Keratinocyte (primary cell): ENCODE measurements around the gene ANKS1B. TPM values are rescaled to one million over a fixed set of nuclear protein-coding genes. Genes with fewer than 3 reads are reported as not detected.

Source experiments
- DNase-seq: peaks from one replicate; pipeline ENCODE4 v3.0.0-alpha.2; 2011; ENCODE audit warnings: low read depth, missing footprints, low spot score
- FAIRE-seq: peaks from 2 replicates; lab custom pipeline; 2011; peaks lifted over from hg19 to GRCh38; lab: Jason Lieb, UNC
- H2AFZ ChIP-seq: 2 replicates; pipeline ENCODE4 v1.6.0; 2012; ENCODE audit warnings: low read length, control low read depth, inconsistent platforms; ENCODE audit not compliant: control insufficient read depth
- H3K27ac ChIP-seq: 2 replicates; pipeline ENCODE4 v1.5.1; 2011; ENCODE audit warnings: low read length; ENCODE audit not compliant: control insufficient read depth, insufficient read depth
- H3K27me3 ChIP-seq: 3 replicates; pipeline ENCODE4 v1.6.0; 2011; ENCODE audit warnings: low read length; ENCODE audit not compliant: control insufficient read depth, insufficient read depth; ENCODE audit errors: extremely low read depth
- H3K36me3 ChIP-seq, 2 experiments: 2 replicates in 1 of 2; 3 replicates in 1 of 2; pipeline ENCODE4 v1.5.1; 2011; ENCODE audit warnings: low read length in 2 of 2, mild to moderate bottlenecking in 1 of 2; ENCODE audit not compliant: control insufficient read depth in 2 of 2, insufficient read depth in 2 of 2; ENCODE audit errors: extremely low read depth in 1 of 2
- H3K4me1 ChIP-seq: 3 replicates; pipeline ENCODE4 v1.5.1; 2011; ENCODE audit warnings: low read length; ENCODE audit not compliant: control insufficient read depth, insufficient read depth; ENCODE audit errors: extremely low read depth
- H3K4me2 ChIP-seq: 3 replicates; pipeline ENCODE4 v1.6.0; 2011; ENCODE audit warnings: low read depth, low read length; ENCODE audit not compliant: control insufficient read depth, insufficient read depth; ENCODE audit errors: extremely low read depth
- H3K4me3 ChIP-seq, 3 experiments: fragments of 200-600 bp in 1 of 3; sonication (generic) in 1 of 3; 2 replicates in 2 of 3; 3 replicates in 1 of 3; pipeline ENCODE4 v1.5.1; 2011 to 2016; ENCODE audit warnings: low read length in 3 of 3, mild to moderate bottlenecking in 3 of 3, control low read depth in 2 of 3, inconsistent platforms in 1 of 3, low read depth in 1 of 3, mixed read lengths in 1 of 3, mixed run types in 1 of 3, moderate library complexity in 1 of 3; ENCODE audit not compliant: control insufficient read depth in 2 of 3, insufficient read depth in 2 of 3; ENCODE audit errors: extremely low read depth in 1 of 3
- H3K79me2 ChIP-seq: 2 replicates; pipeline ENCODE4 v1.6.0; 2012; ENCODE audit warnings: low read length; ENCODE audit not compliant: control insufficient read depth, insufficient read depth
- H3K9ac ChIP-seq: 3 replicates; pipeline ENCODE4 v1.6.0; 2011; ENCODE audit warnings: low read length; ENCODE audit not compliant: control insufficient read depth, insufficient read depth; ENCODE audit errors: extremely low read depth
- H3K9me1 ChIP-seq: 3 replicates; pipeline ENCODE4 v1.6.0; 2011; ENCODE audit warnings: low read length; ENCODE audit not compliant: control insufficient read depth, insufficient read depth; ENCODE audit errors: extremely low read depth
- H3K9me3 ChIP-seq: 2 replicates; pipeline ENCODE4 v1.5.1; 2012; ENCODE audit warnings: low read depth, low read length; ENCODE audit not compliant: control insufficient read depth
- H4K20me1 ChIP-seq: 3 replicates; pipeline ENCODE4 v1.6.0; 2011; ENCODE audit warnings: low read length; ENCODE audit not compliant: control insufficient read depth, insufficient read depth; ENCODE audit errors: extremely low read depth
- CTCF ChIP-seq, 3 experiments: IDR thresholded peaks in 1 of 3; conservative IDR thresholded peaks in 1 of 3; optimal IDR thresholded peaks in 1 of 3; 2 replicates in 2 of 3; 3 replicates in 1 of 3; pipeline versions ENCODE3 to v1.5.1; 2011; ENCODE audit warnings: low read length in 3 of 3, mild to moderate bottlenecking in 3 of 3, moderate library complexity in 2 of 3, control low read depth in 1 of 3, inconsistent platforms in 1 of 3; ENCODE audit not compliant: insufficient read depth in 2 of 3; ENCODE audit errors: extremely low read depth in 1 of 3
- EZH2 ChIP-seq: IDR thresholded peaks from one replicate; pipeline ENCODE4 v1.6.1; 2012; ENCODE audit warnings: inconsistent platforms, mild to moderate bottlenecking, low read length, moderate library complexity
- dilution Hi-C: fragments of 300-500 bp; cut with MboI; formaldehyde crosslinking; loops from one replicate; pipeline ENCODE4 v1.7.0; 2020; ENCODE audit warnings: low sequenced_read_pairs; ENCODE audit not compliant: extremely low pct_ligation_motif_present
- polyA plus RNA-seq, 5 experiments: library from polyadenylated mRNA; depleted of rRNA in 3 of 5; stranded (reverse) in 3 of 5; stranded (forward) in 1 of 5; unstranded in 1 of 5; fragments of >200 nt; gene quantifications; 1 replicate in 1 of 5; 2 replicates in 3 of 5; 3 replicates in 1 of 5; pipeline versions ENCODE4 v1.2.1 to v1.2.3, GENCODE V29; 2011 to 2012; ENCODE audit warnings: missing spikeins in 2 of 5, low read depth in 1 of 5, low replicate concordance in 1 of 5

The ANKS1B gene
- polyA plus RNA-seq, 1 donor (not counting 4 experiments of a cell fraction or from before 2014, with no cell fraction given) = not detected

DNA sequence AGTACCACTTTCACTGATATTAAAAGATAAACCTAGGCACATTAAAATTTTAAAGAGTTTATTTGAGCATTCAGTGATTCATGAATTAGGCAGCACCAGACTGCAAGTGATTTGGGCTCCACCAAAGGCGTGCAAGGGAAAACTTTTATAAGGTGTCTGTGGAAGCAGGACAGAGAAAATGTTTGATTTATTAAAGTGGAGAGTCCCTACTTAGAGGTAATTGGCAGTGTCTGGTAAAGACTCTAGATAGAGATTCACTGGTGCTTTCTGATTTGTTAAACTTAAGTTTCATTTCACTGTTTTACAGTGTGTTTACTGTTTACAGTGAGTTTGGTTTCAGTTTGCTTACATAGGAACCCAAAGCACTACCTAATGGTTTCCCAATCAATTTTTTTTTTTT, 72.8 kb downstream of the ANKS1B start:
- Histone ChIP-seq H3K36me3 (no peaks in the 10 kb centered on the region), H3K4me2 (no peak overlapping the region), H3K4me1 (peaks cover 2% of the 10 kb centered on the region), H3K79me2 (no peaks in the 10 kb centered on the region), H3K27ac (no peak overlapping the region), H3K4me3 (no peak overlapping the region), H3K9me3 (no peaks in the 10 kb centered on the region), H4K20me1 (no peaks in the 10 kb centered on the region), H2AFZ (peak overlapping the region; percentile 13), H3K9me1 (no peaks in the 10 kb centered on the region), H3K27me3 (no peaks in the 10 kb centered on the region), H3K9ac (no peak overlapping the region)
- DNase-seq = no peak
- no peak for FAIRE-seq
- dilution Hi-C loops = no loop called here
- TF ChIP-seq EZH2 = no peak
- no peak for TF ChIP-seq CTCF (optimal IDR thresholded peaks at IDR 0.05 in 1 of 3, IDR thresholded peaks at IDR 0.05 in 1 of 3, conservative IDR thresholded peaks at IDR 0.05 in 1 of 3; ENCODE audit: extremely low read depth in 1 of 3, insufficient read depth in 2 of 3, low read length in 3 of 3)

- DNase-seq (no peak), FAIRE-seq (no peak)
- H3K27me3 ChIP-seq = no peaks in the 10 kb centered on the region
- no peaks in the 10 kb centered on the region for H3K4me1 ChIP-seq
- no peaks in the 10 kb centered on the region for H3K9me1 ChIP-seq
- H2AFZ ChIP-seq = no peak overlapping the region
- H3K79me2 ChIP-seq = no peaks in the 10 kb centered on the region
- no peaks in the 10 kb centered on the region for H3K9me3 ChIP-seq
- H3K36me3 ChIP-seq = no peaks in the 10 kb centered on the region
- H4K20me1 ChIP-seq = no peaks in the 10 kb centered on the region
- dilution Hi-C loops = no loop called here
- H3K4me2 ChIP-seq = no peak overlapping the region
- H3K27ac ChIP-seq = no peak overlapping the region
- TF ChIP-seq CTCF (optimal IDR thresholded peaks at IDR 0.05 in 1 of 3, IDR thresholded peaks at IDR 0.05 in 1 of 3, conservative IDR thresholded peaks at IDR 0.05 in 1 of 3; ENCODE audit: extremely low read depth in 1 of 3, insufficient read depth in 2 of 3, low read length in 3 of 3) = no peak
- TF ChIP-seq EZH2 = no peak
- no peak overlapping the region for H3K9ac ChIP-seq
- H3K4me3 ChIP-seq = no peak overlapping the region
These were observed 73.7 kb downstream of the ANKS1B start for GRCh38 chr12:99911081-99911480.
